Epithelial cell of prostate (primary cell): ENCODE measurements around the gene MRPS11.
"Not testable (repeated sequence)": the region's sequence is repeated elsewhere in the genome, so short reads cannot be mapped to it uniquely, and the experiment has no call there.

Experiments
- DNase-seq: peaks from one replicate; pipeline ENCODE4 v3.0.0-alpha.2; 2011; ENCODE audit warnings: low read depth, low spot score
- H3K27ac ChIP-seq: fragments of 450-650 bp; 2 replicates; pipeline ENCODE4 v1.5.1; 2017; ENCODE audit warnings: mild to moderate bottlenecking

MRPS11 gene

DNA sequence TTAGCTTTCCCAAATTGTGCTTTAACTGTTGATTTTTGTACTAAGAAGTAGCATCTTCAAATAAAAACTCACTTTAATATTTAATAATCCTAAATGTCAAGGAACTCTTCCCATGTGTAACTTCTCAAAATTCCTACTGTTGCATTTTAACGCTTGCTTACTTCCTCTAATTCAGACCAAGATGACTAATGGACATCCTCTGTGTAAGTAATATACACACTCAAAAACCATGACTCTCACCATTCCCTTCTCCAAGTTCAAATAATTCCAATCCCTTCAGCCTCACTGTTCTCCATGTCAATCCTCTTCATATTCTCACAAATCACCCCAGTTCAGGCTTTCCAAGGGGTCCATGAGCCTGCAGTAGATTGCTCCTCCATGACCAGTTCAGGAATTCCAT, 13.3 kb upstream of the MRPS11 start:
- no peak for DNase-seq
- no peak overlapping the region for H3K27ac ChIP-seq

DNA sequence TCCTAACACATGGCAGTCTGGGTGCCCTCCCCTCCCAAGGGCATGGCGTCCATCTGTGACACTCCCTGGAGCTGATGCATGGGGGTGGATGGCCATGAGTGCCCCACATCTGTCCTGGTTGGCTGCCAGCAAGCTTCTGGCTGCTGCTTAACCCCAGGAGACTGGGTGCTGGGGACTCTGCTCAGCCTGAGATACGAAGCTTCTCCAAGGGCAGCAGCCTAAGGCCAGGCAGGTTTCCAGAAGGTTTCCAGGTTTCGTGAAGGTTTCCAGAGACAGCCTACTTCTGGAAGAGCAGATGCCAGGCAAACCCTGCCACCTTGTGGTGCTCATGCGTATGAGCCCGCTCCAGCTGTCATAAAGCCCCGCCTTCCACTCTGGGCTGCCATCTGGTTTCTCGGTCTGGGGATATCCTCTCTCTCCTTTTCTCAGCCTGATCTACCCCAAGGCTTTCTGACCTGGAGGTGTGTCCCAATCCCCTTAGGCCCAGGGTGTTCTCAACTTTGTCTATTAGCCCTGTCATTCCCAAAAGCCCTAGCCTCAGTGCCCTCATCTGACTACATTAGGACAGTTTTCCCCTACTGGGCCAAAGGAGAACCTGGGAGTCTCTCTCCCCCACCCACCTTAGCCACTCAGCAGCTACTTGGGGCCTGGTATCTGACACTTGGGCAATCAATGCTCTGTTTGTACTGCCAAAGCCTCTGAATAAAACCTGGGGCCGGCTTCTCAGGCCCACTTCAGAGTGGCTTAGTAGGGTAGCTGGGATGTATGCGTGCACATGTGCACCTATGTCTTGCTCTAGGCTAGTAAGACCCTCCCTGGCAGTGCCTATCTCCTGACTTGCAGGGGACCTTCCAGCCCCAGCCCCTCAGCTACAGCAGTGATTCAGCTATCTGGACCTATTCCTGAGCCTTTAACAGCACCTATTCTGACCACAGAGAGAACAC, 12.4 kb upstream of the MRPS11 start:
- DNase-seq: peak; percentile 18

DNA sequence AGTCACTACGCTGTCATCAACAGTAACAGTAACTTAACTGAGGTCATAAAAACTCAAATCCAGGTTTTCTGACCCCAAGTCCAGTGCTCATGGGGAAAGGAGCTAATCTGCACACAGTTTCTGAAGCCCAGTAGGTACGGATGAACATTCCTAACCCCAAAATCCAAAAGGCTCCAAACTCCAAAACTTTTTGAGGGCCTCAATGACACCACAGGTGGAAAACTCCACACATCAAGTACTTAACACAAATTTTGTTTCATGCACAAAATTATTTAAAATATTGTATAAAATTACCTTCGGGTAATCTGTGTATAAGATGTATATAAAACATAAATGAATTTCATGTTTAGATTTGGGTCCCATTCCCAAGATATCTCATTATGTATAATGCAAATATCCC, 10.8 kb upstream of the MRPS11 start:
- H3K27ac ChIP-seq: no peak overlapping the region
- no peak for DNase-seq

More for the DNA sequence above, 12.4 kb upstream of the MRPS11 start:
- H3K27ac ChIP-seq: no peak overlapping the region

DNA sequence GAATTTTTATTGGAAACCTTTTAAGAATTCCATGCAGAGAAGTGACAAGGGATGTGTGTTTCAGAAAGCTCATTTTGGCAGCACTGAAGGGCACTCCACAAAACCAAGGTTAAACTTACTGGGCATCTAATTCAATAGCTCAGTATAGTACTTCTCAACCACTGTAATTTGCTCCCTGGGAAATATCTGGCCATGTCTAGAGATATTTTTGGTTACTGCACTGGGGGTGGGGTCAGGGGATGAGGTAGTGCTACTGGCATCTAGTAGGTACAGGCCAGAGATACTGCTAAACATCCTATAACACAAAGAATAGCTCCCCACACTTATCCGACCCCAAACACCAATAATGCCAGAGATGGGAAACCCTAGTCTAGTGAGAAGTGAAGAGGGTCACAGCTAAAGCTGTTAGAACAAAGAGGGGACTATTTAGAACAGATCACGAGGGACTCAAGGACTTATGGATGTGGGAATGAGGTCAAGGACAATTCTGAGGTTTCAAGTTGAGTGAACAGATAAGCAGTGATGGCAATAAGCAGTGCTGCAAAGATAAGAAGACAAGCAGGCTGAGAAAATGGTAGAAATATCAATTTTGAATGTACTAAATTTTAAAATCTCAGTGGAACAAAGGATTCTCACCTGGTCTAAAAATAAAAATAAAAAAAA, 3.5 kb upstream of the MRPS11 start:
- no peak for DNase-seq
- H3K27ac ChIP-seq: no peak overlapping the region

DNA sequence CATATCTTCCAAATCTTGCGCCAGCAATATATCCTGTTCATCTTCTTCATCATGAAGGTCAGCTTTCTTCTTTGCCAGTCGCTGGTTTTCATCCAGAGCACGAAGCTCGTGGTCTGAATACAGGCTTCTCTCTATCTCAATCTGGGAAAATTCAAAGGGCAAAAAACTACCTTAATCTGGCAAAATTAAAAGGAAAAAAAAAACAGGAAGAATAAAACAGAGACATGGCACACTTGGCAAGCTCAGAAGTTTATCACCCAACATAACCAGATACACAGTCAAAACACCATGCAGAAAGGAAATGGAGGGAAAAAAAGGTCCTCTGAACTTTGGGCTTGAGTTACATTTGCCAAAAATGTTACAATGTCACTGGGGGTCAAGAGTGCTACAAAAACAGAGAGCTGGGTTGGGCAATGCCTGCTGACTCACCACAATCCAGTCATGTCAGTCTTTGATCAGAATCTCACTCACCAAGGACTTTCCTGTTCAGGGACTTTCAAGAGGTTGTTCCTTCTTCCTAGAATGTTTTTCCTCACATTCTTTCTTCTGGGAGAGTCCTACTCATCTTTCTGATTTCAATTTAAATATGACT, 1.8 kb upstream of the MRPS11 start:
- DNase-seq: peak; percentile 37

DNA sequence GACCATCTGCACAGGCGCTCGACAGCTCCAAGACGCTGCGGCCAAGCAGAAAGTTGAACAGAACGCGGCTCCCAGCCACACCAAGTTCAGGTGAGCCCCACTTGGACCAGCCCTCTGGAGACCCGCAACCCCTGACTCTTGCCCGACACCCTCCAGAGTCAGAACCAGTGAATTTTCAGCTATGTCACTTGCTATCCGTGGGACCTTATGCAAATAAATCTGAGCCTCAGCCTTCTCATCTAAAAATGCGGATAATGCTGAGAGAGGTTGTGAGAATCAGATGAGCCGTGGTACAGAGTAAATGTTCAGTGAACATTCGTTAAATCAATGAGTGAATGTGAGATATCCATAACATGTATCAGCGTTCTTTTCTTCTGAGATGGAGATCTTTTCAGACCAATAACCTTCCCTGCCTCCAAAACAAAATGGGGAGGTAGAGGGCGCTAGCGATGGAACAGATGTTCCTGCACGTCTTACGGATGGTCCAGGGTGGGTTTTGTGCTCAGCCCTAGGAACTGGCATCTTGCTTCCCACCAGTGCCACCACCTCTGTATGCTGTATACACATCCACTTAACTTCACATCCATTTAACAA, 524 bp downstream of the MRPS11 start:
- DNase-seq: no peak
- peak overlapping the region; percentile 60 for H3K27ac ChIP-seq

More for the DNA sequence above, 1.8 kb upstream of the MRPS11 start:
- peak overlapping the region; percentile 60 for H3K27ac ChIP-seq

DNA sequence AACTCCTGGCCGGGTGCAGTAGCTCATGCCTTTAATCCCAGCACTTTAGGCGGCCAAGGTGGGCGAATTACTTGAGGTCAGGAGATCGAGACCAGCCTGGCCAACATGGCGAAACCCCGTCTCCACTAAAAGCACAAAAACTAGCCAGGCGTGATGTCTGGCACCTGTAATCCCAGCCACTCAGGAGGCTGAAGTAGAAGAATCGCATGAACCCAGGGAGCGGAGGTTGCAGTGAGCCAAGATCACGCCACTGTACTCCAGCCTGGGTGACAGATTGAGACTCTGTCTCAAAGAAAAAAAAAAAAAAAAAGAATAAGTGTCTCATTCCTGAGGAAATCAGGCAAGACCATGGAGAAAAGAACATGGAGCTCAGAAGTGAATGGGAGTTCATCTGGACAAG, 1.2 kb downstream of the MRPS11 start:
- H3K27ac ChIP-seq, DNase-seq: not testable (repeated sequence)

DNA sequence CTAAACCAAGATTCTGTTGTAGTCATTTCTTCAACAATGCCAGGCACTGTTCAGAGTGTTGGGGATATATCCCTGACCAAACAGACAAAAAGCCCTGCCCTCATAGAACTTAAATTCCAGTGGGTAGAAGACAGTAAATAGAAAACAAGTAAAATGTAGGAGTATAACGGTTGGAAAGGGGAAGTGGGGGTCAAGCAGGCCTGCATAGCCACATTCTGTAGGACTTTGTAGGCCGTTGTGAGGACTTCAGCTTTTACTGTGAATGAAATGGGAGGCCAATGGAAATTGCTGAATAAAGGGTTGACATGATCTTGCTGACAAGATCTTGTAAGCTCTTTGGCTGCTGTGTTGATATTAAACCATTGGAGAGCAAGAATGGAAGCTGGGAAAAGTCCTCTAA, 1.8 kb downstream of the MRPS11 start:
- no peak for DNase-seq
- H3K27ac ChIP-seq: no peak overlapping the region

DNA sequence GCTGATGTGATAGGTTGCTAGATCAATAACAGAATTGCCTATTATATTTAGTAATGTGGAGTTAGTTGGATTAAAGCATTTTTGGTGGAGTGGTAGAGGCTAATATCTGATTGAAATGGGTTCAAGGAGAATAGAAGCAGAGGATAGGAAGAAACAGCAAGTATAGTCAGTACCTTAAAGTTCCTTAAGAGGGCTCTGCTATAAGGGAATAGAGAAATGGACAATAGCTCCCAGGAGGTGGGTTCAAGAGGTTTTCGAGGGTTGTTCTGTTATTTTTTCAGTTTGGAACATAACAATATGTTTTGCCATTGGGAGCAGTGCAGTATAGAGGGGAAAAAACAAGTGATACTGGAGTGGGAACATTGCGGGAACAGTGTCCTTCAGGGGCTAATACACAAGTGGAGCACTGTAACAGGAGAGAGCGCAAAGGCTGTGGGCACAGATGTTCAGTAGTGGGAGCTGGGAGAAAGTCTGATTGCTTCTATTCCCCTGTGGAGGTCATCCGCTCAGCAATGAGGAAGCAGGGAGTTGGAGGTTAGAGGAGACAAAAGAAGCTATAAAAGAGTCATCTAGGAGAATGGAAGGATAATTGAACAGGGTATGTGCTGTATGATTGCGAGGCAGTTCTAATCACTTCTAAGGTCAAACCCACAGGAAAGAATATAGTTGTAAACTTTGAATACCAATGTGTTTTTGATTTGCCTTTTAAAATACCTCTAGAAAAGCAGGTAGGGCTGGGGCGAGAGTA, 3.3 kb downstream of the MRPS11 start:
- no peak overlapping the region for H3K27ac ChIP-seq
- DNase-seq: no peak

DNA sequence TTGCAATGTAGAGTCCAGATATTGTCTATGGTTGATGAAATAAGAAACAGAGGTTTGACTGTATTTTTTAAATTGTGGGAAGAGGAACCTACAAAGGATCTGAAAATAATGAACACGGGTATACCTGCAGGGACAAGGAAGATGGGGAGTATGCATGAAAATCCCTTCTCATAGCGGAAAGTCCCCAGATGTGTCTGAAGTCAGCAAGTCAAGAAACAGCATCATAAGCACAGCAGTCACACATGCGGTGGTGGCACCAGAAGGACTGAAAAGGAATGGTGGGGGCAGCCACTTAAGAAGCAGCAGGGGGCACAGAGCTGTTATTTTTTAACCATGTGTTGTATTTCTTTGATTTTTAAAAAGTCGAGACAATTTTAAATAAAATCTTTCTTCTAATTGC, 4.7 kb downstream of the MRPS11 start:
- no peak overlapping the region for H3K27ac ChIP-seq
- DNase-seq: no peak

DNA sequence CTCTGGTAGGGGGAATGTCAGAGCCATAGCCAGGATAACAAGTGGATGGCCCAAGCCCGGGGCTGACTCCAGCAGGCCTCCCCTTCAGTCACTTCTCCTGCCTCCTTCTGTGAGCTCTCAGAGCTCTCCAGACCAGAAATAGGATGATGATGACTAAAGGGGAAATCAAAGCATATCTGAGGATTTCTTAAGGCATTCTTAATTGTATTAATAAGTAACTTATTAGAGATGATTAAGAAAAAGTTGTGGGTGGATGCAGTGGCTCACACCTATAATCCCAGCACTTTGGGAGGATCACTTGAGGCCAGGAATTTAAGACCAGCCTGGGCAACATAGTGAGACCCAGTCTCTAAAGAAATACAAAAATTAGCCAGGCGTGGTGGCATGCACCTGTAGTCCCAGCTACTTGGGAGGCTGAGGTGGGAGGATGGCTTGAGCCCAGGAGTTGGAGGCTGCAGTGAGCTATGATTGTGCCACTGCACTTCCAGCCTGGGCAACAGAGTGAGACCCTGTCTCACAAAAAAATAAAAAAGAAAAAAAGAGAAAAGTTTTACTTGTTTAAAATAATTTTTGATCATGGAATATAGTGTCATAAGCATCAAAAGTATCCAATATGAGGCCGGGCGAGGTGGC, 6.3 kb downstream of the MRPS11 start:
- not testable (repeated sequence) for DNase-seq, H3K27ac ChIP-seq

DNA sequence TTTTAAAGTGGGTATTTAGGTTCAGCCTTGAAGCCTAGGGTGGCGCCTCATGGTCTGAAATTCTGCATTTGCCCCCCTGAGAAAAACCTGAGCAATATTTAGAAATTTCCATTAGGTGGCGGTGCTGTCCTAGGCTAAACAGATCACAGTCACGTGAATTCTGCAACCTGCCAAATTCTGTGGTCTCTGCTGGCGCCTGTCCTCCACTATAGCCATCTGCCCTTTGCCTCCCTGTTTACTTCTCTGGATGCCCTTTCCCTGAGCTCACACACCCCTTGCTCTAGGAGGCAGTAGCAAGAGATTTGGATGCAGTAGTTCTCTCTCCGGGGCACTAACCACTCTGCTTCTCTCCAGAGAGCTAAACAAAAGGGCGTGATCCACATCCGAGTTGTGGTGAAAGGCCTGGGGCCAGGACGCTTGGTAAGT, 9.1 kb downstream of the MRPS11 start:
- no peak overlapping the region for H3K27ac ChIP-seq
- no peak for DNase-seq

DNA sequence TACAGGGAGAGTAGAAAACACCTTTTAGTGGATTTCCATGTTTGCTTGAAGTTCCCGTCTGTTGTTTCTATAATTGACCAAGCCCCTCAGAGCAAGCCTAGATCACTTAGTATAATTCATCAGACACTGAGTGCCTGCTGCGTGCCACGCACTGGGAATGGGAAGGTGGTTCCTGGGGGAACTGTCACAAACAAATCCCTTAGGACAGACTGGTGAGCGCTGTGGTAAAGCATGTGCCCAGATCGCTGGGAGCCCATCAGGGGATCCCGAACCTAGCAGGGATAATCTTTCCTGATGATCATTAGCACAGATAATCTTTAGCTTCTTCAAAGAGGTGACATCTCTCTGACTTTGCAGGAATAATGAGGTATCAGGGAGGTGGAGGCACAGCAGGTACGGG, 9.6 kb downstream of the MRPS11 start:
- H3K27ac ChIP-seq: no peak overlapping the region
- no peak for DNase-seq

DNA sequence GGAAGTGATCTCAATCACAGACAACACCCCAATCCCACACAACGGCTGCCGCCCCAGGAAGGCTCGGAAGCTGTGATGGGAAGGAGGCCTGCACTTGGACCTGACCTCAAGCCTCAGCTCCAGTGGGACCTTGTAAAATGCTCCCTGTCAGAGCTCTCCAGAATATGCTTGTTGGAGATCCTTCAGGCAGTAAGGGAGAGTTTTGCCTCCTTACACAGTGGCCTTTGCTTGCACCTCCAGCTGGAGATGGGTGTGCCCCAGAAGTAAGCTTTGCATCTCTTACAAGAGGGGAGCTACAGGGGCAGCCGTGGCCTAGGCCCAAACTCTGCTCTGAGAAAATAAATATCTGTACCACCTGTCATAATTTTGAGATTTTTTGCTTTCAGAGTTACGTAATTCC, 10.4 kb downstream of the MRPS11 start:
- H3K27ac ChIP-seq: no peak overlapping the region
- DNase-seq: no peak

DNA sequence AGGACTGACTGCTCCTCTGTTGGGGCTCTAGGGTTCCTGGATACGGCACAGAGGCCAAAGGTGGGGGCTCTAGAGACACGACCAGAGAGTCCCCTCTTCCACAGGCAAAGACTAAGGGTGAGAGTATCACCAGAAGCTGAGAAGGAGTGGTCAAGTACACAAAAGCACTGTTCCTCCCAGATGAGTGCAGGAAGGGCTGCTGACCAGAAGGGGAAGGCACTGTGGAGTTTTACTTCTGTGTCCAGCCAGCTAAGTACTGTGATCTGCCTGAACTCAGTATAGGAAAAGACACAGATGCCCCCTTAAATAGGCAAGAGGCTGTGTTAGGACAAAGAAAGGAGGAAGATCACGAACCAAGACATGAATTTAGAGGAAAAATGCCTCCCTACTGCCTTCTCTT, 11.7 kb downstream of the MRPS11 start:
- no peak overlapping the region for H3K27ac ChIP-seq

DNA sequence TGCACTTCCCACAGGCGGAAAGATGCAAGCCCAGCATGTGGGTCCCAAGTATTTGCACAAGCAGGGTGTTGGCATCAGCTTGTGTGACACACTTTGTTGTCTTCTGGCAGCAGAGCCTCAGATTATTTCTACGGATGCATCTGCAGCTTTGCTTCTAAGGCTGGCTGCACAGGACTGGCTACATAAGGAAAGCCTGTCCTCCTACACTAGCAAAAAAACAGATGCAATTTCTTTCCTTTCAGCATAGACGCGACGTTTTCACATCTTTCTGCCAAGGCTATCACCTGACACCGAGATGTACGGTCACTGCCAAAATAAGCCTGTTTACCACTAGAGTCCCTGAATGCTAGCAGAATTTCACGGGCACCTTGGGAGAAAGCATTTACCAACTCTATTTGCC, 13.5 kb downstream of the MRPS11 start:
- DNase-seq: no peak
- no peak overlapping the region for H3K27ac ChIP-seq

More for the DNA sequence above, 11.7 kb downstream of the MRPS11 start:
- DNase-seq: no peak

DNA sequence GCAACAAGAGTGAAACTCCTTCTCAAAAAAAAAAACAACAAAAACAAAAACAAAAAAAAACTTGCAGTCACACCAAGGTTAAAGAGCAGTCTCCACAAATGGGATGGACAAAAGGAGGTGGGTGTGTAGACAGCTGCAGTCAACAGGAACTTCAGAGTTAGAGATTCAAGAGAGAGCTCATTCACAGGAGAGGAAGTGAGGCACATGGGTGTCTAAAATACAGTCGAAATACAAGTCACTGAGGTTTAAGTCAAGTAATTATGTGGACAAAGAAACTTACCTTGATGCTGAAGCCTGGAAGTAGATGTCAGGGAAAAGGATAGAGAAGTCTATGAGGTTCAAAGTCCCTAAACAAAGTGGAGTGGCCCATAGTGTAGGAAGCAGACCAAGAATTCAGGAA, 14.8 kb downstream of the MRPS11 start:
- DNase-seq: no peak

DNA sequence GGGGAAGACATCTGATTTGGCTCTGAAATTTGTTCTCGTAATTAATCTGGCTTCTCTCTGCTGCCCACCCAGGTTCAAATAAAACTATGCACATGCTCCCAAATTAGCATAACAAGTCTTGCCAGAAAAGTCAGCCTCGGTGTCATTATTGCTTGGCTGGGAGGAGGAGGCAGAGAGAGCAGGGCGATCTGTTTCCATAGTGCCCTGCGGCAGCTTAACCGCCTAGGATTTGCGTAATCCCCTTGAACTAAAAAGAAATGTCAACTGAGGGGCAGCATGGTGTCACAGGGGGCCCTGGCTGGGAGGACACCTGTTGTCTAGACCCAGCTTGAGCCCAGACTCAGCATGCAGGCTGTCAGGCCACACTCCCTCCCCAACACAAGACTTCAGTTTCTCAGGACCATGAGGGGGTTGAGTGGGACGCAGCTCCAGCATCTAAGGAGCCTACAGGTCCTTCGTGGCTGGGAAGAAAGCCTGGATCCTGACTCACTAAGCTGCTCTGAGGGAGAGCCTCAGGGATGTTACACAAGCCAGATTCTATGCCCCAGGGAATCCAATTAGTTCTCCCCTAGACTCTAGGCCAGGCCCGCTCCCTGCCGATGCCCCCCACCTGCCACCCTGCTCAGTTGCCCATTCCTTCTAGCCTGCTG, 17.3 kb downstream of the MRPS11 start:
- DNase-seq: no peak

More for the DNA sequence above, 14.8 kb downstream of the MRPS11 start:
- no peak overlapping the region for H3K27ac ChIP-seq

DNA sequence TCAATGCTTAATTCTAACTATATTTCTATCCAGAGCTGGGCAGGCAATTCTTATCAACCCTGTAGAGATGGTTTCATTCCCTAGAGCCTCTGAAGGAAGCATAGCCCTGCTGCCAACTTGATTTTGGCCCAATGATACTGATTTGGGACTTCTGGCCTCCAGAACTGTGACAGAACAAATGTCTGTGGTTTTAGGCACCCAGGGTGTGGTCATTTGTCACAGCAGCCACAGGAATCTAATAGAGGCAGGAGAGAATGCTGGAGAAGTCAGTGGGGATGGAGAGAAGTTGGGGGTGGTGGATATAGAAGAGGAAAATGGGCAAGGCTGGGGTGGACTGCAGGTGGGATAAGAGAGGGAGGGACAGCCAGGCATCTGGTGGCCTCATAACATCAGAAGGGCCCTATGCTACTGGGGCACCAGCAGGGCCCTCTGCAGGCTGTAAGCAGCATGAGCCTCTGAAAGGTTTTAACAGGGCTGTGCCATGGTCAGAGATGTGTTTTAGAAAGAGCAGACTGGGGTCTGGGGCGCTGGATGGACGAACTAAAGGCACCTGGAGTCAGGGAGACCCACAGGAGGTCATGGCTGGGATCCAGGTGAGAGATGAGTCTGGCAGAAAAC, 19.8 kb downstream of the MRPS11 start:
- no peak overlapping the region for H3K27ac ChIP-seq

More for the DNA sequence above, 17.3 kb downstream of the MRPS11 start:
- no peak overlapping the region for H3K27ac ChIP-seq

More for the DNA sequence above, 19.8 kb downstream of the MRPS11 start:
- DNase-seq: no peak
